Adrenal gland (tissue), 12 donors: ENCODE measurements around the gene PSMA2. TPM values are rescaled to one million over a fixed set of nuclear protein-coding genes. Genes with fewer than 3 reads are reported as not detected.

Experiments
- DNase-seq, 7 donors: peaks; one replicate each; pipeline ENCODE4 v3.0.0-alpha.2; 2019 to 2020
- H3K27ac ChIP-seq, 5 donors: fragments of 200-600 bp; sonication (generic) in 4 of 5; 1 replicate in 3 of 5; 2 replicates in 2 of 5; pipeline versions ENCODE4 v1.5.1 to v1.8.0; 2016 to 2020; ENCODE audit warnings: mild to moderate bottlenecking in 1 of 5
- H3K27me3 ChIP-seq: fragments of 200-600 bp; 2 replicates; pipeline ENCODE4 v1.8.0; 2021
- H3K36me3 ChIP-seq, 2 donors: fragments of 200-600 bp; replicated peaks in 1 of 2; 1 replicate in 1 of 2; 2 replicates in 1 of 2; pipeline versions ENCODE4 v1.5.1 to v1.8.0; 2018 to 2022
- H3K4me1 ChIP-seq, 2 donors: fragments of 200-600 bp; replicated peaks in 1 of 2; 1 replicate in 1 of 2; 2 replicates in 1 of 2; pipeline versions ENCODE4 v1.5.1 to v1.8.0; 2018 to 2021
- H3K4me3 ChIP-seq, 4 donors: fragments of 200-600 bp; sonication (generic) in 3 of 4; one replicate each; pipeline ENCODE4 v1.5.1; 2016 to 2018
- H3K9me3 ChIP-seq, 3 donors: fragments of 200-600 bp; sonication (generic) in 1 of 3; replicated peaks in 1 of 3; 1 replicate in 2 of 3; 2 replicates in 1 of 3; pipeline versions ENCODE4 v1.5.1 to v1.8.0; 2016 to 2021
- POLR2A ChIP-seq, 2 donors: fragments of 450-650 bp; IDR thresholded peaks; one replicate each; pipeline ENCODE4 v1.6.1; 2017; ENCODE audit warnings: antibody characterized with exemption in 2 of 2, mild to moderate bottlenecking in 2 of 2, moderate library complexity in 1 of 2
- WGBS, 4 donors: extraction: QIAGEN DNeasy Blood & Tissue Kit in 2 of 4; methylation state at CpG; one replicate each; pipeline versions ENCODE4 v1.1.5 to v1.1.7; 2013 to 2017; 5-methylcytosine and 5-hydroxymethylcytosine counted together
- intact Hi-C, 2 donors: fragments of 100-400 bp; cut with DNase I; formaldehyde crosslinking; loops; one replicate each; pipeline versions ENCODE4 v1.14.1 to v1.15.0; 2022 to 2023
- polyA plus RNA-seq, 3 donors: library from polyadenylated mRNA; stranded (reverse); fragments of 200-250 nt in 2 of 3; fragments of 350-450 nt in 1 of 3; fragmentation: Illumina TruSeq in 1 of 3; extraction: RNeasy Lipid Tissue Mini Kit (QIAGEN cat#74804) in 1 of 3; gene quantifications; one replicate each; pipeline ENCODE4 v1.2.3, GENCODE V29; 2013 to 2014
- total RNA-seq, 9 donors: library from RNA; depleted of rRNA in 4 of 9; stranded (reverse); fragments of >200 nt in 4 of 9; fragments of 120-200 nt in 1 of 9; fragmentation: NEBNext Ultra II Directional in 1 of 9; extraction: Animal tissue kit (Norgen Biotek cat#: 25700) in 1 of 9; gene quantifications; one replicate each; pipeline versions ENCODE4 v1.1.0 to v1.2.4, GENCODE V29; 2013 to 2023
- TF ChIP-seq, protein P1 (sequence below), 6 experiments: fragments of 450-650 bp in 4 of 6; fragments of 200-600 bp in 2 of 6; sonication (generic) in 1 of 6; IDR thresholded peaks; 1 replicate in 5 of 6; 2 replicates in 1 of 6; pipeline versions ENCODE4 v1.5.1 to v1.8.0; 2016 to 2021; ENCODE audit warnings: antibody characterized with exemption in 6 of 6, mild to moderate bottlenecking in 2 of 6, moderate library complexity in 1 of 6
- donor health status: healthy with polysubstance abuse.
- donor health status: Bipolar disorder and iron deficiency.
- donor health status: DM: yes; HTN: yes; CAD: no.
- donor health status: DM: no; HTN: no; CAD: no.
- donor health status: DM: no; HTN: no; CAD: no.
- donor health status: DM: yes; HTN: yes; CAD: no.

Gene PSMA2
- total and polyA plus RNA-seq, 12 donors = 53.9 to 199 (median 84.6) TPM

DNA sequence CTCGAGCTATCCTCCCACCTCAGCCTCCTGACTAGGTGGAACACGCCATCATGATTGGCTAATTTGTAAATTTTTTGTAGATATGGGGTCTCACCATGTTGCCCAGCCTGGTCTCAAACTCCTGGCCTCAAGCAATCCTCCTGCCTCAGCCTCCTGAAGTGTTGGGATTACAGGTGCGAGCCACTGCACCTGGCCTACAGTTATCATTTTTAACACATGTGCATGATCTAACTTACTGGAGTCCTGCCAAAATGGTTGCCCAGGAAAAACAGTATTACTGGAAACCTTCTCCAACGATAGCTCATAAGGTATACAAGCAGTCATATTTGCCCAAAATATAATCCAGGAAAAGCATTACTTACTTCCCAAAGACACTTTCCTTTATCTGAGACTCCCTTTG is 20.4 kb upstream of the PSMA2 start:
- 79 to 91% (median 88%) methylated on average over 4 of the region's 4 CpGs for WGBS, 4 donors
- no peaks in the 10 kb centered on the region for H3K4me1 ChIP-seq
- intact Hi-C loops = no loop called here
- no peak overlapping the region for H3K27ac ChIP-seq
- H3K4me3 ChIP-seq = no peak overlapping the region
- TF ChIP-seq POLR2A (IDR thresholded peaks at IDR 0.05) = no peak
- TF ChIP-seq, protein P1, sequence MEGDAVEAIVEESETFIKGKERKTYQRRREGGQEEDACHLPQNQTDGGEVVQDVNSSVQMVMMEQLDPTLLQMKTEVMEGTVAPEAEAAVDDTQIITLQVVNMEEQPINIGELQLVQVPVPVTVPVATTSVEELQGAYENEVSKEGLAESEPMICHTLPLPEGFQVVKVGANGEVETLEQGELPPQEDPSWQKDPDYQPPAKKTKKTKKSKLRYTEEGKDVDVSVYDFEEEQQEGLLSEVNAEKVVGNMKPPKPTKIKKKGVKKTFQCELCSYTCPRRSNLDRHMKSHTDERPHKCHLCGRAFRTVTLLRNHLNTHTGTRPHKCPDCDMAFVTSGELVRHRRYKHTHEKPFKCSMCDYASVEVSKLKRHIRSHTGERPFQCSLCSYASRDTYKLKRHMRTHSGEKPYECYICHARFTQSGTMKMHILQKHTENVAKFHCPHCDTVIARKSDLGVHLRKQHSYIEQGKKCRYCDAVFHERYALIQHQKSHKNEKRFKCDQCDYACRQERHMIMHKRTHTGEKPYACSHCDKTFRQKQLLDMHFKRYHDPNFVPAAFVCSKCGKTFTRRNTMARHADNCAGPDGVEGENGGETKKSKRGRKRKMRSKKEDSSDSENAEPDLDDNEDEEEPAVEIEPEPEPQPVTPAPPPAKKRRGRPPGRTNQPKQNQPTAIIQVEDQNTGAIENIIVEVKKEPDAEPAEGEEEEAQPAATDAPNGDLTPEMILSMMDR (IDR thresholded peaks at IDR 0.05) = no peak
- H3K9me3 ChIP-seq = peaks cover 0 to 5% (median 0%) of the 10 kb centered on the region in 3 donors
- no peak for DNase-seq
- H3K27me3 ChIP-seq = no peaks in the 10 kb centered on the region
- no peaks in the 10 kb centered on the region for H3K36me3 ChIP-seq

DNA sequence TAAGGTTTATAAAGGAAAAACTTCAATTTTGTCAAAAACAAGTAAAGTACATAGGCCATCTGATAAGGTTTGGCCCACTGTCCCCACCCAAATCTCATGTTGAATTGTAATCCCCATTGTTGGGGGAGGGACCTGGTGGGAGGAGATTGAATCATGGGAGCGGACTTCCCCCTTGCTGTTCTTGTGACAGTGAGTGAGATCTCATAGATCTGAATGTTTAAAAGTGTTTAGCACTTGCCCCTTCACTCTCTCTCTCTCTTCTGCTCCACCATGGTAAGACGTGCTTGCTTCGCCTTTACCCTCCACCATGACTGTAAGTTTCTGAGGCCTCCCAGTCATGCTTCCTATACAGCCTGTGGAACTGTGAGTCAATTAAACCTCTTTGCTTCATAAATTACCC is 18.4 kb upstream of the PSMA2 start:
- intact Hi-C loops = no loop called here

DNA sequence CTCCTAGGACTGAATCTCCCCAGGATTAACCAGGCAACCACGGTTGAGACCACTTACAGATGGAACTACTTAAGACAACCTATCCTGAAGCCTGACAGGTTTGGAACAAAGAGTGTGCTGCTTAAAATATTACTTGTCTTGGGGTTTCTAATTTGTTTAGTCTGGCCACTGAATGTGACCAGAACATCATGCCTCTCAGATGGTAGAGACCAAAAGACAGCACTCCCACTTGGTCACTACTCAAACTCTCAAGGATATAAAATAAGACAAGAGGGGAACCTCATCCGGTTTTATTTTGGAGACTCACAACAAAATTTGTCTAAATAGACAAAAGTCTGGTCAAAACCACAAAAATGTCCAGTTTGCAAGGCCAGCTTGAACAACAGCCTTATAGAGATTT is 15.5 kb upstream of the PSMA2 start:
- WGBS, 4 donors = 66 to 70% (median 67%) methylated on average over 2 of the region's 2 CpGs
- Histone ChIP-seq H3K27ac (no peak overlapping the region), H3K36me3 (no peaks in the 10 kb centered on the region), H3K9me3 (no peaks in the 10 kb centered on the region), H3K27me3 (no peaks in the 10 kb centered on the region), H3K4me1 (no peaks in the 10 kb centered on the region), H3K4me3 (no peak overlapping the region)
- no peak for DNase-seq
- TF ChIP-seq POLR2A (IDR thresholded peaks at IDR 0.05) = no peak
- TF ChIP-seq, protein P1 (IDR thresholded peaks at IDR 0.05) = no peak
- intact Hi-C loops = loop anchor here in 1 of 2 donors (5.0 kb wide), 1 partner anchor 160 kb away; no protein-coding TSS in a partner anchor

More for the DNA sequence above, 18.4 kb upstream of the PSMA2 start:
- WGBS, 4 donors = 56 to 78% (median 60%) methylated on average over 3 of the region's 3 CpGs
- no peak for DNase-seq
- no peaks in the 10 kb centered on the region for H3K4me1 ChIP-seq
- no peak overlapping the region for H3K4me3 ChIP-seq
- no peaks in the 10 kb centered on the region for H3K27me3 ChIP-seq
- H3K9me3 ChIP-seq = no peaks in the 10 kb centered on the region
- H3K27ac ChIP-seq = no peak overlapping the region
- H3K36me3 ChIP-seq = no peaks in the 10 kb centered on the region
- TF ChIP-seq POLR2A (IDR thresholded peaks at IDR 0.05) = no peak
- TF ChIP-seq, protein P1 (IDR thresholded peaks at IDR 0.05) = no peak

DNA sequence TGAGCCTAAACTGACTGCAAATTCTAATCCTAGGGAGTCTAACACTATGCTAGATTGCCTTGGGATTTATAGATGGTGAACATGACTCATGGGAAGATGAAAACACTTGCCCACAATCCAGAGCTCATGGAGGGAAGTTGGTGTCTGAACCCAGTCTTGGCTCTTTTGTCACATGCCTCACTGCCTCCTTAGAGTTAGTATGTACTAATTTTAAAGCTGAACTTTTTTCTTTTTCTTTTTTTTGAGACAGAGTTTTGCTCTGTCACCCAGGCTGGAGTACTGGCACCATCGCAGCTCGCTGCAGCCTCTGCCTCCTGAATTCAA is 14.6 kb upstream of the PSMA2 start:
- Histone ChIP-seq H3K4me1 (no peaks in the 10 kb centered on the region), H3K36me3 (no peaks in the 10 kb centered on the region), H3K27me3 (no peaks in the 10 kb centered on the region), H3K4me3 (no peak overlapping the region), H3K27ac (no peak overlapping the region), H3K9me3 (no peaks in the 10 kb centered on the region)
- intact Hi-C loops = loop anchor here in 1 of 2 donors (5.0 kb wide), 1 partner anchor 161 kb away; no protein-coding TSS in a partner anchor
- no peak for DNase-seq
- TF ChIP-seq, protein P1 (IDR thresholded peaks at IDR 0.05) = no peak
- TF ChIP-seq POLR2A (IDR thresholded peaks at IDR 0.05) = no peak
- WGBS, 4 donors = 84 to 100% (median 97%) methylated on average over 2 of the region's 2 CpGs
